Measurements from ENCODE around the gene NDUFS6.

Gene NDUFS6

DNA sequence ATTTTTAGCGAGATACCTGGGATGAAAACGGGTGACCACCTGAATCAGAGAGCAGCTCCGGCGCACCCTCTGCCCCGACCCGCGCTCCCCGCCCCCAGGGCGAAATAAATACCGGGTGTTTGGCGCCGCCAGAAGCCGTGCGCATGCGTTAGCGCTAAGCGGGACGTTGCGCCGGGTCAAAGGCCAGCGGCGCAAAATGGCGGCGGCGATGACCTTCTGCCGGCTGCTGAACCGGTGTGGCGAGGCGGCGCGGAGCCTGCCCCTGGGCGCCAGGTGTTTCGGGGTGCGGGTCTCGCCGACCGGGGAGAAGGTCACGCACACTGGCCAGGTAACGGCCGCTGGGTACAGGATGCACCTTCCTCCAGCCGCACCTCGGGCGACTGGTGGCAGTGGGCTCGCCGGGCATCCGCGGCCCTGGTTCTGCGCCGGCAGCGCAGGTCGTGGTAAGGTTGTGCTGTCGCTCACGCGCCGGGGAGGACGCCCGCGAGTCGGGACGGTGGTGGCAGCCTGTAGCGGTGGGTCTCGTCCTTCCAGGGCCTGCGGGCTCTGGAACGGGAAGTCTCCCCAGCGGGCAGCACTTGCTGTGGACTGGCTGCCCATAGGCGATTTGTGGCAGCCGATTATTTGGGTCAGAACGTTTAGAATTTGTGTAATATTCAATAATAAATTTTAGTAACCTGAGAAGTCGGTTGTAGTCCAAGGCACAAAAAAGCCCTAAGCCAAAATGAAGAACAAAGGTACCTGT, at the start of gene NDUFS6:
Gene NDUFS6, plus strand, starts transcription at position 186 of the 745 bp plus-strand sequence. Its CDS starts 11 bp downstream, at position 197.
- peak within 1 kb of the TSS; percentile 95 for H2AFZ ChIP-seq (ENCODE audit: low read length, unreplicated experiment)
- peaks cover 13% of the 10 kb centered on the region; the same call in 1 of the 2 replicates for H3K36me3 ChIP-seq (ENCODE audit: insufficient read depth, low read length)
- peaks cover 15% of the 10 kb centered on the region for H3K4me1 ChIP-seq (ENCODE audit: control insufficient read depth, insufficient read depth, low read length, unreplicated experiment)

DNA sequence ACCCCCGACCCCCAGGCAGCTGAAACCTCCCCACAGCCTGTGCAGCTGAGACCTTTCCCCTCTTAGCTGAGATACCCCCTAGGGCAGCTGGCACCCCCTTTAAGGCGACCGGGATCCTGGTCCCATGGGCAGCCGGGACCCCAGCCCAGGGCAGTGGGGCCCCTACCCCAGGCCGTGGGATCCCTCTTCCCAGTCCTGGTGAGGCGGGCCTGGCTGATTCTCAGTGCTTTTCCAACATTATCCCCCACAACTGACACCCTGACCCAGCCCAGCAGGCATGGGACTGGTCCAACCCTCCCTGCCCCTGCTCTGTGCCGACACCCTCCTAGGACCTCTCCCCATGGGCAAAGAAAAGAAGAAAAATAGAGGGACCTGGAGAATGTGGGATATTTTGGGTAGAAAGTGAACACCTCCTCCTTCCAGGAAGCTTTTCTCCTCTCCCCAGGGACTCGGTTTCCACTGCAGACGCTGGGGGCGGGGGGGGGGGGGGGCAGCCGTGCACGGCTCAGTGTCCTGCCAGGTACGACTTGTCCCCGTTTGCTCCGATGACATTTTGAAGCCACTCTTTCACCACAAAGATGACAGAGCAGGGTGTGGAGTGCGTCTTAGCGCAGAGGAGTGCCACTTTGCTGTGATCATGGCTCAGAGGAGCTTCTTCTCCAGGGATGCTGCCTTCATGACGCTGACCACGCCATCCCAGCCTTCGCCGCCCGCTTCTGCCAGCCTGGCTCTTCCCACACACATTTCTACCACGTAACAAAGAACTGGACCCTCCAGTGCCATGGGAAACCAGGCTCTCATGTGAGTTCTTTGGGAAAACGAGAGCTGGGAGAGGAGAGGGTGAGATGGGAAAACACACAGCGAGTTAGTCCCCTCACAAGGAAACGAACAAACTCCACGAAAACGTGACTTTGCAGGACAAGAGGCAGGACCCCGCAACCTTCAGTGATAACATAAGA, 49.1 kb upstream of the NDUFS6 start:
- peaks cover 40% of the 10 kb centered on the region for H3K27me3 ChIP-seq (ENCODE audit: insufficient read depth, low read length)
- H3K36me3 ChIP-seq (ENCODE audit: insufficient read depth, low read length) = no peaks in the 10 kb centered on the region
- H3K27ac ChIP-seq (ENCODE audit: low read depth, low read length) = no peak overlapping the region
- H3K79me2 ChIP-seq (ENCODE audit: control insufficient read depth, insufficient read depth, low read length, unreplicated experiment) = no peaks in the 10 kb centered on the region
- no peaks in the 10 kb centered on the region for H3K4me1 ChIP-seq (ENCODE audit: control insufficient read depth, insufficient read depth, low read length, unreplicated experiment)
- H3K4me3 ChIP-seq (ENCODE audit: low read depth, low read length) = no peak overlapping the region
- H2AFZ ChIP-seq (ENCODE audit: low read length, unreplicated experiment) = no peak overlapping the region

More for the DNA sequence above, at the start of gene NDUFS6:
- Histone ChIP-seq H3K27me3 (ENCODE audit: insufficient read depth, low read length) (no peaks in the 10 kb centered on the region), H3K27ac (ENCODE audit: low read depth, low read length) (peak within 1 kb of the TSS; percentile 77), H3K79me2 (ENCODE audit: control insufficient read depth, insufficient read depth, low read length, unreplicated experiment) (peaks cover 74% of the 10 kb centered on the region), H3K4me3 (ENCODE audit: low read depth, low read length) (peak within 1 kb of the TSS; percentile 87)

DNA sequence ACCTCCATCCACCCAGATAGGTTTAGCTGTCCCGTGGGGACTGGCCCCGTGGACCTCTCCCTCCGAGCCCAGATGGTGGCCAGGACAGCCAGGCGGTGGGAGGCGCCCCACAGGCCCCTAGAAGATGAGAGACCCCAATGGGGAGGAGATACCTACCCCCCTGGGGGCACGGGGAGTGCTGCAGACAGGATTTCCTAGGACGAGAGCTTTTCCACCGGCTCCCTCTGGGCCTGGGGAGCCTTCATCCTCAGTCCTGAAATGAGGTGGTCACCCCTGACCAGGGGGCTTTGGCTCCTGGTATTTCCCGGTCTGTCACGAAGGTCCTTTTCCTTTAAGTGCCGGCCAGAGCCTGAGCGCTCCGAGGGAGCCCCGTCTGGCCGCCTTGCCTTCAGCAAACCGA, 48.3 kb upstream of the NDUFS6 start:
- Histone ChIP-seq H2AFZ (ENCODE audit: low read length, unreplicated experiment) (no peak overlapping the region), H3K27me3 (ENCODE audit: insufficient read depth, low read length) (peaks cover 41% of the 10 kb centered on the region), H3K79me2 (ENCODE audit: control insufficient read depth, insufficient read depth, low read length, unreplicated experiment) (no peaks in the 10 kb centered on the region), H3K27ac (ENCODE audit: low read depth, low read length) (no peak overlapping the region), H3K4me1 (ENCODE audit: control insufficient read depth, insufficient read depth, low read length, unreplicated experiment) (no peaks in the 10 kb centered on the region), H3K4me3 (ENCODE audit: low read depth, low read length) (no peak overlapping the region), H3K36me3 (ENCODE audit: insufficient read depth, low read length) (no peaks in the 10 kb centered on the region)

DNA sequence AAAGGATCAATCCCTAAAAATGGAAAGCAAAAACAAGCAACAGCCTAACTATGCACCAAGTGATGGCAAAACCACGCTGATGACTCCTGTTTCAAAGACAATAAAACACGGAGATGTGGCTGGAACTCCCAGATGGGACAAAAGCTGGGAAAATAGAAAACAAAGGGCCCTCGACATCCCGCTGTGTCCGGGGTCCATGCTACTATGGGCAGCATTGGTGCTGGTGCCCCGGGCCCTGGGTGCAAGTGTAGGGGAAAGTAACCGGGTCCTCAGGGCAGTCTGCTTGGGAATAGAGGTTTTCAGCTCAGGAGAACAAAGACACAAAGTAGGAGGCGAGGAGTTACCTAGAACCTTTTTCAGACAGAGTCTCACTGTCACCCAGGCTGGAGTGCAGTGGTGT, 47.7 kb upstream of the NDUFS6 start:
- H3K36me3 ChIP-seq (ENCODE audit: insufficient read depth, low read length) = no peaks in the 10 kb centered on the region
- H3K4me3 ChIP-seq (ENCODE audit: low read depth, low read length) = no peak overlapping the region
- peaks cover 44% of the 10 kb centered on the region for H3K27me3 ChIP-seq (ENCODE audit: insufficient read depth, low read length)
- no peak overlapping the region for H2AFZ ChIP-seq (ENCODE audit: low read length, unreplicated experiment)
- H3K79me2 ChIP-seq (ENCODE audit: control insufficient read depth, insufficient read depth, low read length, unreplicated experiment) = no peaks in the 10 kb centered on the region
- H3K4me1 ChIP-seq (ENCODE audit: control insufficient read depth, insufficient read depth, low read length, unreplicated experiment) = no peaks in the 10 kb centered on the region
- H3K27ac ChIP-seq (ENCODE audit: low read depth, low read length) = no peak overlapping the region

DNA sequence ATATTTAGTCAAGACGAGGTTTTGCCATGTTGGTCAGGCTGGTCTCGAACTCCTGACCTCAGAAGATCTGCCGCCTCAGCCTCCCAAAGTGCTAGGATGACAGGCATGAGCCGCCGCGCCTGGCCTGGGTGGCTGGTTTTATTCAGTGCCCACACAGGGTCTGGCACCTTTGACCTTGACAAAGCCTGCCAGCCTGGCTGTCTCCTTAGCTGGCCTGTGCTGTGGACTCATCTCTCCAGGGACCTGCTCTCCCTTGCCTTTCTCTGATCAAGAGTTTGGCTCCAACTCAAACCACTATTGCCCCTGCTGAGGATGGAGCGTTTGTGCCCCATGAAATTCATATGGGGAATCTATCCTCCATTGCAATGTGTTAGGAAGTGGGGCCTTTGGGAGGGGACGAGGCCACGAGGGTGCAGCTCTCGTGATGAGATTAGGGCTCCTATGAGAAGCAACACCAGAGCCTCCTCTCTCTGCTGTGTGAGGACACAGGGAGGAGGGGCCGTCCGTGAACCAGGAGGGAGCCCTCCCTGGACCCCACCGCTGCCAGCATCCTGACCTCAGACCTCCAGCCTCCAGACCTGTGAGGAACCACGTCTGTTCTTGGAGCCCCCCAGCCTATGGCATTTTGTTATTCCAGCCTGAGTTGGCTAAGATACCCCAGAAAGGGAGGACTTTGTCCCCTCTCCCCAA, 46.5 kb upstream of the NDUFS6 start:
- peaks cover 36% of the 10 kb centered on the region for H3K27me3 ChIP-seq (ENCODE audit: insufficient read depth, low read length)
- no peaks in the 10 kb centered on the region for H3K79me2 ChIP-seq (ENCODE audit: control insufficient read depth, insufficient read depth, low read length, unreplicated experiment)
- H3K27ac ChIP-seq (ENCODE audit: low read depth, low read length) = no peak overlapping the region
- H2AFZ ChIP-seq (ENCODE audit: low read length, unreplicated experiment) = no peak overlapping the region
- H3K4me1 ChIP-seq (ENCODE audit: control insufficient read depth, insufficient read depth, low read length, unreplicated experiment) = no peaks in the 10 kb centered on the region
- no peaks in the 10 kb centered on the region for H3K36me3 ChIP-seq (ENCODE audit: insufficient read depth, low read length)
- H3K4me3 ChIP-seq (ENCODE audit: low read depth, low read length) = no peak overlapping the region

DNA sequence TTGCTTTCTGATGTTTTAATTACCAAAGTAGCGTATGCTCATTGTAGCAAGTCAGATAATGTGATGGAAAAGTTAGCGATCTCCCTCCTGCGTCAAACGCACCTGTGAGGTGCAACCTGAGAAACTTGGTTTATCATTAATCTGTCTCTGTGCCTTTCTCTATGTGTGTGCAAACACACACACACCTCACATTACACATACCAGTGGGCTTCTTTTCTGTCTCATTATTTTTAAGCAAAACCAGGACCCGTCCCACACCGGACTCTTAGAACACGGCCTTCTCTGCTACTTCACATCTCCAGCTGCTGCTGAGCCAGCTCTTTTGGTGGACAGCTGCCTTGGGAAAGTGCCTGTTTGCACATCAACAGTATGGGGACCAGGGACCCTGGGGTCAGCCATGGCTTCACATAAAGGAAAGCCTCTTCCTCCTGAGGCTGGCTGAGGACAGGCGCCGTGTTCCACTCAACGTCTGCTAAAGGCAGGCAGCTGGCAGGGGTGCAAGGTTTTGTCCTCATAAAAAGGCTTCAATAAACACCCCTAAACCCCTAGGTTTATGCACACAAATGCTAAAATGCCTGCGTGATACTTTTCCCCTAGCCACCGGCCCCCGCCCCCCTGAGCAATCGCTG, 45.8 kb upstream of the NDUFS6 start:
- Histone ChIP-seq H3K79me2 (ENCODE audit: control insufficient read depth, insufficient read depth, low read length, unreplicated experiment) (no peaks in the 10 kb centered on the region), H3K4me3 (ENCODE audit: low read depth, low read length) (no peak overlapping the region), H3K27me3 (ENCODE audit: insufficient read depth, low read length) (peaks cover 33% of the 10 kb centered on the region), H3K27ac (ENCODE audit: low read depth, low read length) (no peak overlapping the region), H3K4me1 (ENCODE audit: control insufficient read depth, insufficient read depth, low read length, unreplicated experiment) (no peaks in the 10 kb centered on the region), H2AFZ (ENCODE audit: low read length, unreplicated experiment) (no peak overlapping the region), H3K36me3 (ENCODE audit: insufficient read depth, low read length) (no peaks in the 10 kb centered on the region)

DNA sequence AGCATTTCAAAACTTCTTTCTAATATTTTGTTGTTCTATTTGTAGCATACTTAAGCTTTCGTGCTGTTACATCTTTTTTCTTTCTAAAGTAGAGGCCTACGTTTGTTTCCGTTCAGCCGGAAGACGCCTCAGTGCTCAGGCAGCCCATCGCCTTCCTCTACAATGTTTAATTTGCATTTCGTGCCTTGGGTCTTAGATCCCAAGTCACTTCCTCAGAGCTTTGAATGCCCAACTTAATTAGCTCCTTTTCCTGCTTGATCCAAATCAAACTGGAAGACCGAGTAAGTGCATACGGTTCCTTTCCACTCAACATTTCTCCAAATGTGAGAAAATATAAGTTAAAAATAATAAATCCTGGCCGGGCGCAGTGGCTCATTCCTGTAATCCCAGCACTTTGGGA, 44.7 kb upstream of the NDUFS6 start:
- Histone ChIP-seq H3K4me3 (ENCODE audit: low read depth, low read length) (no peak overlapping the region), H3K36me3 (ENCODE audit: insufficient read depth, low read length) (no peaks in the 10 kb centered on the region), H3K79me2 (ENCODE audit: control insufficient read depth, insufficient read depth, low read length, unreplicated experiment) (no peaks in the 10 kb centered on the region), H3K27me3 (ENCODE audit: insufficient read depth, low read length) (peaks cover 33% of the 10 kb centered on the region), H3K4me1 (ENCODE audit: control insufficient read depth, insufficient read depth, low read length, unreplicated experiment) (no peaks in the 10 kb centered on the region), H2AFZ (ENCODE audit: low read length, unreplicated experiment) (no peak overlapping the region), H3K27ac (ENCODE audit: low read depth, low read length) (no peak overlapping the region)

DNA sequence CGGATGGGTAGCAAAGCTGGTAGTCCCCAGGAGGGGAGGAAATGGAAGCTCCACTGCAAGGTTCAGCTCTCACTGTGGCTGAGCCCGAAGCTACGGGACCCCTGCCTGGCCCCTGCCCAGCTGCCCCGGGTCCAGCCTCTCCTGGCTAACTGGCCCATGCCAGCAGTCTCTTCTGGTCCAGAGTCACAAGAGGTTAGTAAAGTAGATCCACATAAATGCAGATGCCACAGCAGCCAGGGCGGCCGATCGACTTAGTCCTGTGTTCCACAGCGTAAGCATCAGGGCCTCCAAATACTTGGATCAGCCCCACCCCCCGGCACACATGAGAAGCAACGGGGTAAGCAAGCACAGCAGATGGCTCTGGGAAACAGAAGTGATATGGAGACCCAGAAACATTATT, 43.7 kb upstream of the NDUFS6 start:
- Histone ChIP-seq H3K79me2 (ENCODE audit: control insufficient read depth, insufficient read depth, low read length, unreplicated experiment) (no peaks in the 10 kb centered on the region), H3K4me1 (ENCODE audit: control insufficient read depth, insufficient read depth, low read length, unreplicated experiment) (no peaks in the 10 kb centered on the region)

DNA sequence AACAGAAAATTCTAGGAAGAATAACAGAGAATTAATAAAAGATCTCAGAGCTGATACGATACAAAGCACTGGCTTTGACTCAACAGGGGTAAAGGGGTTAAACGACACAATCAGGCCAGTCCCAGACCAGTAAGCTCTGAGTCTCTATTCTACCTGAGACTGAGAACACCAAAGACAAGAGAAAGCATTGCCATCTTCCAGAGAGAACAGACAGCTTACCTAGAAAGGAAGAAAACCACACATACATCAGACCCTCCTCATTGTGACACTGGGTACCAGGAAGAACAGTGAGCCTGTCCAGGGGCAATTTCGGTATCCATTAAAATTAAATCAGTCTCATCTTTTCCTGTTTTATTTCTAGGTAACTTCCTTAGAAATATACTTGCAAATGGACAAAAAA, 42.6 kb upstream of the NDUFS6 start:
- Histone ChIP-seq H3K4me3 (ENCODE audit: low read depth, low read length) (no peak overlapping the region), H3K79me2 (ENCODE audit: control insufficient read depth, insufficient read depth, low read length, unreplicated experiment) (no peaks in the 10 kb centered on the region), H3K27me3 (ENCODE audit: insufficient read depth, low read length) (peaks cover 22% of the 10 kb centered on the region), H3K36me3 (ENCODE audit: insufficient read depth, low read length) (no peaks in the 10 kb centered on the region), H3K4me1 (ENCODE audit: control insufficient read depth, insufficient read depth, low read length, unreplicated experiment) (no peaks in the 10 kb centered on the region), H2AFZ (ENCODE audit: low read length, unreplicated experiment) (no peak overlapping the region), H3K27ac (ENCODE audit: low read depth, low read length) (no peak overlapping the region)

More for the DNA sequence above, 43.7 kb upstream of the NDUFS6 start:
- H3K27me3 ChIP-seq (ENCODE audit: insufficient read depth, low read length) = peaks cover 26% of the 10 kb centered on the region
- no peak overlapping the region for H3K27ac ChIP-seq (ENCODE audit: low read depth, low read length)
- H3K36me3 ChIP-seq (ENCODE audit: insufficient read depth, low read length) = no peaks in the 10 kb centered on the region
- H2AFZ ChIP-seq (ENCODE audit: low read length, unreplicated experiment) = no peak overlapping the region
- H3K4me3 ChIP-seq (ENCODE audit: low read depth, low read length) = no peak overlapping the region

DNA sequence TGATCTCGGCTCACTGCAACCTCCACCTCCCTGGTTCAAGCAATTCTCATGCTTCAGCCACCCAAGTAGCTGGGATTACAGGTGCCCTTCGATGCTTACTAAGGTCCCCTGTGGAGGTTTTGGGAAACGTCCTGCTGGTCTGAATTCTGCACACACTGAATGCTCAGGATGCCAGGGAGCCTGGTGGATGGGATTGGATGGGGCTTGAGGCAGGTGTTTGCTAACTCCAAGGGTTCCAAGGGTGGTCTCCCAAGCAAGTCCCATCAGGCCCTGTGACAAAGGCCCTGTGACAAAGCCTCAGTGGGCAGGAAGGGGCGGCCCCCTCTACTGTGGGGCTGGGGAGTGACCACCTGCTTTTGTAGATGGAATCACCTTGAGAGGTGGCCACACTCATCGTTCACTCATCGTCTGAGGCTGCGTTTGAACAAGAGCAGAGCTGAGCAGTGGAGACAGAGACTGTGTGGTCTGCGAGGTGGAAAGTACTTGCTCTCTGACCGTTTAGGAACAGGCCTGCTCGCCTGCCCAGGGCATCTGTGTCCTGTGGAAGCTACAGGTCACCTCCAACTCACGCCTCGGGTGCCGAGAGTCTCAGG, 41.7 kb upstream of the NDUFS6 start:
- Histone ChIP-seq H2AFZ (ENCODE audit: low read length, unreplicated experiment) (no peak overlapping the region), H3K36me3 (ENCODE audit: insufficient read depth, low read length) (no peaks in the 10 kb centered on the region), H3K27me3 (ENCODE audit: insufficient read depth, low read length) (peaks cover 25% of the 10 kb centered on the region), H3K27ac (ENCODE audit: low read depth, low read length) (no peak overlapping the region), H3K4me1 (ENCODE audit: control insufficient read depth, insufficient read depth, low read length, unreplicated experiment) (no peaks in the 10 kb centered on the region), H3K4me3 (ENCODE audit: low read depth, low read length) (no peak overlapping the region), H3K79me2 (ENCODE audit: control insufficient read depth, insufficient read depth, low read length, unreplicated experiment) (no peaks in the 10 kb centered on the region)
